PC-3 (cell line): ENCODE results near the gene PI3. TPM values are rescaled to one million over a fixed set of nuclear protein-coding genes. Genes with fewer than 3 reads are reported as not detected.

Experiments
- ATAC-seq: fragments of 200-7000 bp; cut with Tn5 transposase; 2 replicates; pipeline ENCODE4 v1.9.1; 2020; ENCODE audit warnings: mild to moderate bottlenecking, moderate library complexity
- BruUV-seq: library from RNA; stranded (reverse); fragments of 400-500 nt; replicated peaks from 2 replicates; lab custom pipeline; 2021; lab: Mats Ljungman, UMichigan
- CTCF ChIA-PET: fragments of 300-600 bp; sonication (Branson Sonifier 250); formaldehyde crosslinking; loops from one replicate; lab custom pipeline; 2022; ENCODE audit warnings: antibody characterized with exemption; lab: Charles Lee
- POLR2A ChIA-PET: fragments of 300-600 bp; sonication (Branson Sonifier 250); formaldehyde crosslinking; loops from one replicate; lab custom pipeline; 2022; ENCODE audit warnings: antibody characterized with exemption; ENCODE audit not compliant: unreplicated experiment; lab: Charles Lee
- DNase-seq: peaks from one replicate; pipeline ENCODE4 v3.0.0-alpha.2; 2015
- H2AFZ ChIP-seq: fragments of 300-600 bp; sonication (generic); 2 replicates; pipeline ENCODE4 v1.6.0; 2016; ENCODE audit warnings: antibody characterized with exemption, low read length
- H3F3A ChIP-seq: fragments of 300-600 bp; sonication (generic); one replicate; pipeline ENCODE4 v1.6.0; 2017; ENCODE audit warnings: antibody characterized with exemption, low read length, control low read depth, mild to moderate bottlenecking; ENCODE audit not compliant: unreplicated experiment
- H3K27ac ChIP-seq: fragments of 300-600 bp; sonication (generic); 2 replicates; pipeline ENCODE4 v1.5.1; 2016; ENCODE audit warnings: mild to moderate bottlenecking, low read length
- H3K27me3 ChIP-seq: fragments of 300-600 bp; sonication (generic); 2 replicates; pipeline ENCODE4 v1.6.1; 2016; ENCODE audit warnings: low read length, mixed read lengths
- H3K36me3 ChIP-seq: fragments of 300-600 bp; sonication (generic); 2 replicates; pipeline ENCODE4 v1.6.1; 2016; ENCODE audit warnings: low read depth, mixed run types, low read length, mixed read lengths
- H3K4me1 ChIP-seq: fragments of 300-600 bp; sonication (generic); 2 replicates; pipeline ENCODE4 v1.5.1; 2016; ENCODE audit warnings: low read length; ENCODE audit not compliant: insufficient read depth
- H3K4me2 ChIP-seq: fragments of 300-600 bp; sonication (generic); 2 replicates; pipeline ENCODE4 v1.6.0; 2016; ENCODE audit warnings: low read length
- H3K4me3 ChIP-seq: fragments of 300-600 bp; sonication (generic); 2 replicates; pipeline ENCODE4 v1.5.1; 2016; ENCODE audit warnings: mild to moderate bottlenecking, low read length, mixed read lengths
- H3K79me2 ChIP-seq: fragments of 300-600 bp; sonication (generic); 2 replicates; pipeline ENCODE4 v1.6.1; 2017; ENCODE audit warnings: low read length, mixed read lengths
- H3K9ac ChIP-seq: fragments of 300-600 bp; sonication (generic); 2 replicates; pipeline ENCODE4 v1.6.0; 2016; ENCODE audit warnings: mild to moderate bottlenecking, low read length
- H3K9me2 ChIP-seq: fragments of 300-600 bp; sonication (generic); replicated peaks from 2 replicates; pipeline ENCODE4 v1.6.1; 2016; ENCODE audit warnings: mixed run types, low read length, mixed read lengths
- H3K9me3 ChIP-seq: fragments of 300-600 bp; sonication (generic); 2 replicates; pipeline ENCODE4 v1.6.1; 2016; ENCODE audit warnings: low read length, mixed read lengths
- H4K20me1 ChIP-seq: fragments of 300-600 bp; sonication (generic); 2 replicates; pipeline ENCODE4 v1.6.1; 2016; ENCODE audit warnings: low read length, mixed read lengths
- EZH2 ChIP-seq: fragments of 300-600 bp; sonication (generic); IDR thresholded peaks from one replicate; pipeline ENCODE4 v1.6.1; 2017; ENCODE audit warnings: antibody characterized with exemption, mild to moderate bottlenecking, low read length; ENCODE audit not compliant: unreplicated experiment
- EZH2phosphoT487 ChIP-seq: fragments of 300-600 bp; sonication (generic); IDR thresholded peaks from 2 replicates; pipeline ENCODE4 v1.6.1; 2018; ENCODE audit warnings: mild to moderate bottlenecking, antibody characterized with exemption, low read length, borderline replicate concordance
- intact Hi-C: fragments of 100-400 bp; cut with micrococcal nuclease; formaldehyde crosslinking; loops from 2 replicates; pipeline ENCODE4 v1.9.0; 2023
- total RNA-seq: library from RNA; depleted of rRNA; stranded (reverse); fragments of >200 nt; gene quantifications from 2 replicates; pipeline ENCODE4 v1.2.3, GENCODE V29; 2014; rRNA removed
- TF ChIP-seq, protein P1 (sequence below): fragments of 300-600 bp; sonication (generic); conservative IDR thresholded peaks from 2 replicates; pipeline ENCODE4 v1.5.1; 2017; ENCODE audit warnings: antibody characterized with exemption, low read depth, mild to moderate bottlenecking, low read length

PI3 gene
- total RNA-seq, 1 experiment from 2014 or later: 188 TPM

DNA sequence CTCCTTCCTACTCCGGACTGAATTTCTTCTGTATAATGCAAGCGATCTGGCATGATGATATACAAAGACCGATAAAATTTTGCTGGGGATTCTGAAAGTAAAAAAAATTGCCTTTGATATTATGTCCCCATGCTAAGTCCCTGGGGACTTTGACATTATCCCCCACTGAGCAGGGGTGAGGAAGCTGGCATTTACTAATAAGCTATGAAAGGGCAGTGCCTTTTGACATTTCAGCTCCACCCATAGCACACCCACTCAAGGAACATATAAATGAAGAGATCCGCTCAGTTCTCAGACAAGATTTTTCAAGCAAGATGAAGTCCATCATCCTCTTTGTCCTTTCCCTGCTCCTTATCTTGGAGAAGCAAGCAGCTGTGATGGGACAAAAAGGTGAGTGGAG lies 46.4 kb downstream of the PI3 start, which contains the start of gene SEMG2:
TSS of gene SEMG2 (plus strand) at position 298 of the 400 bp plus-strand sequence. CDS start at position 315, 17 bp downstream.
- Histone ChIP-seq H3K27me3 (no peaks in the 10 kb centered on the region), H3K9me3 (no peaks in the 10 kb centered on the region), H3K79me2 (no peaks in the 10 kb centered on the region), H3K27ac (no peak within 1 kb of the TSS), H3K36me3 (no peaks in the 10 kb centered on the region), H4K20me1 (no peaks in the 10 kb centered on the region), H3K4me1 (no peaks in the 10 kb centered on the region), H3K9me2 (no peaks in the 10 kb centered on the region), H3K9ac (no peak within 1 kb of the TSS), H3F3A (no peaks in the 10 kb centered on the region), H3K4me2 (no peak within 1 kb of the TSS), H2AFZ (no peak within 1 kb of the TSS), H3K4me3 (no peak within 1 kb of the TSS)
- ChIA-PET CTCF (no interaction called here), POLR2A (no interaction called here)
- ATAC-seq: no peak
- no peak for DNase-seq
- intact Hi-C loops: no loop called here
- no TSS peak for BruUV-seq
- no peak for TF ChIP-seq EZH2
- TF ChIP-seq, protein P1, sequence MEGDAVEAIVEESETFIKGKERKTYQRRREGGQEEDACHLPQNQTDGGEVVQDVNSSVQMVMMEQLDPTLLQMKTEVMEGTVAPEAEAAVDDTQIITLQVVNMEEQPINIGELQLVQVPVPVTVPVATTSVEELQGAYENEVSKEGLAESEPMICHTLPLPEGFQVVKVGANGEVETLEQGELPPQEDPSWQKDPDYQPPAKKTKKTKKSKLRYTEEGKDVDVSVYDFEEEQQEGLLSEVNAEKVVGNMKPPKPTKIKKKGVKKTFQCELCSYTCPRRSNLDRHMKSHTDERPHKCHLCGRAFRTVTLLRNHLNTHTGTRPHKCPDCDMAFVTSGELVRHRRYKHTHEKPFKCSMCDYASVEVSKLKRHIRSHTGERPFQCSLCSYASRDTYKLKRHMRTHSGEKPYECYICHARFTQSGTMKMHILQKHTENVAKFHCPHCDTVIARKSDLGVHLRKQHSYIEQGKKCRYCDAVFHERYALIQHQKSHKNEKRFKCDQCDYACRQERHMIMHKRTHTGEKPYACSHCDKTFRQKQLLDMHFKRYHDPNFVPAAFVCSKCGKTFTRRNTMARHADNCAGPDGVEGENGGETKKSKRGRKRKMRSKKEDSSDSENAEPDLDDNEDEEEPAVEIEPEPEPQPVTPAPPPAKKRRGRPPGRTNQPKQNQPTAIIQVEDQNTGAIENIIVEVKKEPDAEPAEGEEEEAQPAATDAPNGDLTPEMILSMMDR: no peak
- TF ChIP-seq EZH2phosphoT487: no peak

DNA sequence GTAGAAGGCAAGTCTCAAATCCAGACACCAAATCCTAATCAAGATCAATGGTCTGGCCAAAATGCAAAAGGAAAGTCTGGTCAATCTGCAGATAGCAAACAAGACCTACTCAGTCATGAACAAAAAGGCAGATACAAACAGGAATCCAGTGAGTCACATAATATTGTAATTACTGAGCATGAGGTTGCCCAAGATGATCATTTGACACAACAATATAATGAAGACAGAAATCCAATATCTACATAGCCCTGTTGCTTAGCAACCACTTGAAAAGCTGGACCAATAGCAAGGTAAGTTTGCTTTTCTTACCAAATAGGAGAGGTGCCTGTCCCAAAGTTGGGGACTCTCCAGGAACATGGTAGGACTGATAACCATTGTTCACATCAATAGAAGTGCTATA lies 48.4 kb downstream of the PI3 start:
- TF ChIP-seq EZH2 (no peak), EZH2phosphoT487 (no peak)
- TF ChIP-seq, protein P1: no peak
- Histone ChIP-seq H3K4me1 (no peaks in the 10 kb centered on the region), H3K4me3 (no peak overlapping the region), H3K27ac (no peak overlapping the region), H3K9me2 (no peaks in the 10 kb centered on the region), H3K27me3 (no peaks in the 10 kb centered on the region), H3K36me3 (no peaks in the 10 kb centered on the region), H3F3A (no peaks in the 10 kb centered on the region), H3K9me3 (no peaks in the 10 kb centered on the region), H3K79me2 (no peaks in the 10 kb centered on the region), H3K9ac (no peak overlapping the region), H2AFZ (no peak overlapping the region), H4K20me1 (no peaks in the 10 kb centered on the region), H3K4me2 (no peak overlapping the region)
- DNase-seq (no peak), ATAC-seq (no peak)
- BruUV-seq: no TSS peak
- ChIA-PET POLR2A (no interaction called here), CTCF (no interaction called here)
- intact Hi-C loops: no loop called here

Other genes with a start within 250 kb of the PI3 start
- 103 and 120 TPM in 2 replicates for gene TOMM34, start 214.5 kb upstream of the PI3 start, total RNA-seq
- 18.6 and 20.6 TPM in 2 replicates for gene STK4, start 208.4 kb upstream of the PI3 start, total RNA-seq
- not detected in 2 replicates for gene KCNS1, start 73.8 kb upstream of the PI3 start, total RNA-seq
- not detected in 2 replicates for gene WFDC5, start 59.7 kb upstream of the PI3 start, total RNA-seq
- not detected in 2 replicates for gene WFDC12, start 50.4 kb upstream of the PI3 start, total RNA-seq
- gene SEMG1, start 32.1 kb downstream of the PI3 start, total RNA-seq: not detected in 2 replicates
- gene SEMG2, start 46.5 kb downstream of the PI3 start, total RNA-seq: not detected in 2 replicates
- 186 and 207 TPM in 2 replicates for gene SLPI, start 79.7 kb downstream of the PI3 start, total RNA-seq
- not detected in 2 replicates for gene RBPJL, start 131.9 kb downstream of the PI3 start, total RNA-seq
- 0.33 TPM in 1 of 2 replicates, not detected in the other for gene MATN4, start 133.4 kb downstream of the PI3 start, total RNA-seq
- gene SDC4, start 173.5 kb downstream of the PI3 start, total RNA-seq: 134 and 167 TPM in 2 replicates
- 32.5 and 45.2 TPM in 2 replicates for gene SYS1, start 188.3 kb downstream of the PI3 start, total RNA-seq
- not detected in 2 replicates for gene TP53TG5, start 203.4 kb downstream of the PI3 start, total RNA-seq
- 7.7 and 8.5 TPM in 2 replicates for gene DBNDD2, start 233.4 kb downstream of the PI3 start, total RNA-seq
- 101 and 129 TPM in 2 replicates for gene PIGT, start 241.2 kb downstream of the PI3 start, total RNA-seq